Measurements from ENCODE around the gene CFC1B.
"Not testable (repeated sequence)": the region's sequence is repeated elsewhere in the genome, so short reads cannot be mapped to it uniquely, and the experiment has no call there.

Gene CFC1B

GRCh38 chr2:130566165-130566564 is 45.1 kb downstream of the CFC1B start:
- DNase-seq, result not testable (repeated sequence)

DNA sequence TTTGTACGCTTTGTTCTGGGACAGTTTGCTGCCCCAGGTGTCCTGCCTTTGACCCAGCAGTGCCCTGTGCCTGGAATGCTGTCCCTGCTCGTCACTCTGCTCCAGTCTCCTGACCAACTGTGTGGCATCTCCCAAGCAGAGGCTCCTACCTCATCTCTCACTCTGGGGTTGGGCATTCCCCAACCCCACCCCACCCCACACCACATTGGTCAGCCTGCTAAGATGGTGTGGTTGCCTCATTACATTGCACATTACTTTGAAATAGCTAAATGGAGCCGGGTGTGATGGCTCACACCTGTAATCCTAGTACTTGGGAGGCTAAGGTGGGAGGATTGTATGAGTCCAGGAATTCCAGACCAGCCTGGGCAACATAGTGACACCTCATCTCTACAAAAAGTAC is 50.9 kb downstream of the CFC1B start:
- DNase-seq, result not testable (repeated sequence)

- DNase-seq, result not testable (repeated sequence)
These were observed 53.2 kb downstream of the CFC1B start for GRCh38 chr2:130574230-130574629.

GRCh38 chr2:130576209-130576784 is 55.3 kb downstream of the CFC1B start:
- DNase-seq, result not testable (repeated sequence)

DNA sequence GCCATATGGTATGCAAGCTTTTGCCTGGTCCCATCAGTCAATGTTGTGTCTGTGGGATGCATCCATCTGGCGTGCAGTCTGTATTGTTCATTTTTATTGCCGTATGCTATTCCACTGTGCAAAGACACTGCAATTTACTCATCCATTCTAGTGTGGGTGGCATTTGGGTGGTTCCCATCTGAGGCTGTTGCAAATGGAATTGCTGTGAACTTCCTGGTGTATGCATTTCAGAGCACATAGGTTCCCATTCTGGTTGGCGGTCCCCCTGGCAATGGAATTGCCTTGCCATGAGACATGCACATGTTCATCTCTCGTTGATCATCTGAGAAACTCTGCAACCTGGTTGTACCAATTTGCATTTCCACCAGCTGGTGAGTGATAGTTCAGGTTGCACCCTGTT is 56.5 kb downstream of the CFC1B start:
- not testable (repeated sequence) for DNase-seq

Measured in right kidney (tissue), 1 donor.